Measurements from ENCODE around the gene ANO3.

Gene ANO3

GRCh38 chr11:26687351-26687750 lies 355.4 kb downstream of the ANO3 start:
- Histone ChIP-seq H3K27ac (no peak overlapping the region), H3K27me3 (no peaks in the 10 kb centered on the region), H3K9me3 (no peaks in the 10 kb centered on the region), H3K4me3 (no peak overlapping the region), H3K4me1 (no peaks in the 10 kb centered on the region), H3K36me3 (no peaks in the 10 kb centered on the region)
- no peak for TF ChIP-seq CTCF (IDR thresholded peaks at IDR 0.05)
- no peak for DNase-seq
- intact Hi-C loops (cut with DNase I; ENCODE audit: low total_unique reads), result no loop called here

- no peak for TF ChIP-seq CTCF (IDR thresholded peaks at IDR 0.05)
- Histone ChIP-seq H3K36me3 (no peaks in the 10 kb centered on the region), H3K9me3 (no peaks in the 10 kb centered on the region), H3K4me1 (no peaks in the 10 kb centered on the region), H3K4me3 (no peak overlapping the region), H3K27me3 (no peaks in the 10 kb centered on the region), H3K27ac (no peak overlapping the region)
- intact Hi-C loops (cut with DNase I; ENCODE audit: low total_unique reads), result no loop called here
- DNase-seq, result no peak
Observed at GRCh38 chr11:26688701-26689100, 356.8 kb downstream of the ANO3 start.

GRCh38 chr11:26696330-26696729 lies 364.4 kb downstream of the ANO3 start:
- no peaks in the 10 kb centered on the region for H3K36me3 ChIP-seq
- no peak for DNase-seq
- no peaks in the 10 kb centered on the region for H3K27me3 ChIP-seq
- no peak overlapping the region for H3K4me3 ChIP-seq
- TF ChIP-seq CTCF (IDR thresholded peaks at IDR 0.05), result no peak
- no peaks in the 10 kb centered on the region for H3K9me3 ChIP-seq
- H3K4me1 ChIP-seq, result no peaks in the 10 kb centered on the region
- intact Hi-C loops (cut with DNase I; ENCODE audit: low total_unique reads), result loop anchor here (10.0 kb wide), 1 partner anchor 82 kb away; no protein-coding TSS in a partner anchor
- no peak overlapping the region for H3K27ac ChIP-seq

- Histone ChIP-seq H3K9me3 (no peaks in the 10 kb centered on the region), H3K4me1 (no peaks in the 10 kb centered on the region), H3K27ac (no peak overlapping the region), H3K4me3 (no peak overlapping the region), H3K27me3 (no peaks in the 10 kb centered on the region), H3K36me3 (no peaks in the 10 kb centered on the region)
- no peak for TF ChIP-seq CTCF (IDR thresholded peaks at IDR 0.05)
- DNase-seq, result no peak
- intact Hi-C loops (cut with DNase I; ENCODE audit: low total_unique reads), result loop anchor here (10.0 kb wide), 1 partner anchor 83 kb away; no protein-coding TSS in a partner anchor
Observed at GRCh38 chr11:26698224-26698623, 366.3 kb downstream of the ANO3 start.

GRCh38 chr11:26700574-26701235 lies 368.8 kb downstream of the ANO3 start:
- TF ChIP-seq CTCF (IDR thresholded peaks at IDR 0.05), result no peak
- no peaks in the 10 kb centered on the region for H3K4me1 ChIP-seq
- H3K9me3 ChIP-seq, result no peaks in the 10 kb centered on the region
- no peaks in the 10 kb centered on the region for H3K36me3 ChIP-seq
- intact Hi-C loops (cut with DNase I; ENCODE audit: low total_unique reads), result no loop called here
- DNase-seq, result no peak
- no peak overlapping the region for H3K4me3 ChIP-seq
- H3K27ac ChIP-seq, result no peak overlapping the region
- no peaks in the 10 kb centered on the region for H3K27me3 ChIP-seq

- Histone ChIP-seq H3K36me3 (no peaks in the 10 kb centered on the region), H3K27ac (no peak overlapping the region), H3K4me1 (no peaks in the 10 kb centered on the region), H3K9me3 (no peaks in the 10 kb centered on the region), H3K27me3 (no peaks in the 10 kb centered on the region), H3K4me3 (no peak overlapping the region)
- intact Hi-C loops (cut with DNase I; ENCODE audit: low total_unique reads), result no loop called here
- TF ChIP-seq CTCF (IDR thresholded peaks at IDR 0.05), result no peak
- no peak for DNase-seq
Observed at GRCh38 chr11:26702406-26702805, 370.5 kb downstream of the ANO3 start.

Data from tibial artery (tissue), 4 donors.